ENCODE measurements around the gene MAST4. TPM values are rescaled to one million over a fixed set of nuclear protein-coding genes. Genes with fewer than 3 reads are reported as not detected.

The MAST4 gene
- total and polyA plus RNA-seq, 2 donors (not counting 1 experiment from before 2014, with no cell fraction given): 2.5 to 57.1 TPM

DNA sequence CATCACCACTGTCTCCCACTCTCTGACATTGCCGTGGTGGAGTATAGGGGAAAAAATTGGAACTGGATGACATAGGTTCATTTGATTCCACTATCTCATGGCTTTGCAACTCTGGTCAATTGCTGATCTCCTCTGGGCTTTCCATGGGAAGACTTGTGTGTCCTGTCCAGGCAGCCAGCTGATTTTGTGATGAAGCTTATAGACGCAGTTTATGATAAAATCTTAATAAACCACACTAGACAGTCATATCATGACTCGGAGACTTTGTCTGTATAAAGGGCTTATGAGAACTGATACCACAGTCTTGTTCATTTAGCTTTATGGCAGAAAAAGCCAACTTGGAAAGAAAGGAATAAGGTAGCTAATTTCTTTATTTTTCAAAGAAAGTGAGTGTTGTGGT, 296.5 kb downstream of the MAST4 start:
- no peak overlapping the region for H3K27ac Mint-ChIP-seq

DNA sequence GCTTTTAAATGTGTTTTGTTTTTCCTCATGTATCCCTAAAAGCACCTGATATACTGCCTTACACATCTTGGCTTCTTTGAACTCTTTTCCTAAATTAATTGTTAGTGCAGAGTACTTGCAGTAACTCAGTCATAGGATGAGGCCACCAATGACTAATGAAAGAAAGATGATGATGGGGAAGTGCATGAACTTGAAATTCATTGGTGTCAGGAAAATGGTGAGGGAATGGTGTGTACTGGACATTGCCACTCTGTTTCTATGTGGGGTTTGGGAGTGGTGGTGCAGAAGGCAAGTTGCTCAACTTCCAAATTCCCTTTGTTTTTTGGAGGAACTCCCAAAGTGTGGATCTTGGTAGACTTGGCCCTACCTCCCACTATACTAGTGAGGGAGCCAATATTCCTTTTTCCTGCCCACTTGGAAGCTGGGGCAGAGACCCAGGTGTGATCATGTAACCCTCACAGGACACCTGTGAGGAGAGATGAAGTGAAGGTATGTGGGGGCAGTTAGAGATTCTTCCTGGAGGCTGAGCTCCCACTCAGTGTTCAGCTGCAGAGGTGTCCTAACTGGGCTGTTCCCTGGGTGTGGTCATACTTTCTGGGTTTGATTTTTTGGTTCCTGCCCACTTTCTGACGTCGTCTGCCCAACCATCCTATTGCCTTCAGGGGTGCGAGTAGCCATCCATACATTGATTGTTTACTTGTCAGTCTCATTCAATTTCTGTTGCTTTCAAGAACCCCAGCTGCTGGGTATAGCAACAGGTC, 298.5 kb downstream of the MAST4 start:
- Histone ChIP-seq H2AFZ (ENCODE audit: insufficient read depth, low read depth, low read length, poor library complexity, severe bottlenecking) (no peak overlapping the region), H3K4me1 (ENCODE audit: control insufficient read depth in 2 of 2, insufficient read depth in 2 of 2, low read length in 2 of 2) (no peaks in the 10 kb centered on the region), H3K27me3 (replicated peaks in 1 of 4; ENCODE audit: control extremely low read depth in 1 of 4, control insufficient read depth in 3 of 4, insufficient read depth in 4 of 4, low read length in 3 of 4) (no peaks in the 10 kb centered on the region), H3K4me2 (replicated peaks; ENCODE audit: low read depth, low read length, poor library complexity, severe bottlenecking) (no peak overlapping the region), H3K27ac (ENCODE audit: low read length in 2 of 2) (no peak overlapping the region), H3K9me3 (ENCODE audit: control extremely low read depth in 1 of 3, control insufficient read depth in 2 of 3, insufficient read depth in 1 of 3, low read length in 2 of 3) (no peaks in the 10 kb centered on the region), H3K4me3 (ENCODE audit: control extremely low read depth in 1 of 5, extremely low read depth in 1 of 5, insufficient read depth in 1 of 5, low read depth in 2 of 5, low read length in 4 of 5) (no peak overlapping the region), H3K9ac (ENCODE audit: low read length) (no peak overlapping the region), H4K20me1 (ENCODE audit: control insufficient read depth, insufficient read depth, low read length, poor library complexity, severe bottlenecking) (no peaks in the 10 kb centered on the region), H3K79me2 (ENCODE audit: control insufficient read depth, insufficient read depth, low read length) (no peaks in the 10 kb centered on the region), H3K36me3 (replicated peaks in 1 of 2; ENCODE audit: control extremely low read depth in 1 of 2, control insufficient read depth in 1 of 2, extremely low read depth in 1 of 2, insufficient read depth in 2 of 2, low read length in 1 of 2) (no peaks in the 10 kb centered on the region)
- ChIA-PET CTCF (no interaction called here), POLR2A (no interaction called here)
- Mint-ChIP-seq H3K27ac (no peak overlapping the region), H3K9me3 (ENCODE audit: insufficient read depth) (no peaks in the 10 kb centered on the region), H3K4me3 (no peak overlapping the region), H3K27me3 (peaks cover 16% of the 10 kb centered on the region), H3K4me1 (no peaks in the 10 kb centered on the region)
- no peak for TF ChIP-seq EZH2 (IDR thresholded peaks at IDR 0.05; ENCODE audit: borderline replicate concordance, insufficient read depth, low read depth, low read length, poor library complexity, severe bottlenecking)
- DNase-seq (no peak), ATAC-seq (ENCODE audit: low read depth) (no peak)
- intact Hi-C loops (cut with micrococcal nuclease): no loop called here
- 100% methylated on average over 2 of the region's 3 CpGs for WGBS (ENCODE audit: insufficient coverage)

More for the DNA sequence above, 296.5 kb downstream of the MAST4 start:
- Histone ChIP-seq H3K4me2 (replicated peaks; ENCODE audit: low read depth, low read length, poor library complexity, severe bottlenecking) (no peak overlapping the region), H3K27me3 (replicated peaks in 1 of 4; ENCODE audit: control extremely low read depth in 1 of 4, control insufficient read depth in 3 of 4, insufficient read depth in 4 of 4, low read length in 3 of 4) (no peaks in the 10 kb centered on the region), H3K27ac (ENCODE audit: low read length in 2 of 2) (no peak overlapping the region), H2AFZ (ENCODE audit: insufficient read depth, low read depth, low read length, poor library complexity, severe bottlenecking) (no peak overlapping the region), H3K9me3 (ENCODE audit: control extremely low read depth in 1 of 3, control insufficient read depth in 2 of 3, insufficient read depth in 1 of 3, low read length in 2 of 3) (no peaks in the 10 kb centered on the region), H4K20me1 (ENCODE audit: control insufficient read depth, insufficient read depth, low read length, poor library complexity, severe bottlenecking) (no peaks in the 10 kb centered on the region), H3K36me3 (replicated peaks in 1 of 2; ENCODE audit: control extremely low read depth in 1 of 2, control insufficient read depth in 1 of 2, extremely low read depth in 1 of 2, insufficient read depth in 2 of 2, low read length in 1 of 2) (no peaks in the 10 kb centered on the region), H3K4me1 (ENCODE audit: control insufficient read depth in 2 of 2, insufficient read depth in 2 of 2, low read length in 2 of 2) (no peaks in the 10 kb centered on the region), H3K9ac (ENCODE audit: low read length) (no peak overlapping the region), H3K79me2 (ENCODE audit: control insufficient read depth, insufficient read depth, low read length) (no peaks in the 10 kb centered on the region), H3K4me3 (ENCODE audit: control extremely low read depth in 1 of 5, extremely low read depth in 1 of 5, insufficient read depth in 1 of 5, low read depth in 2 of 5, low read length in 4 of 5) (no peak overlapping the region)
- ChIA-PET CTCF (no interaction called here), POLR2A (no interaction called here)
- TF ChIP-seq, protein P1, sequence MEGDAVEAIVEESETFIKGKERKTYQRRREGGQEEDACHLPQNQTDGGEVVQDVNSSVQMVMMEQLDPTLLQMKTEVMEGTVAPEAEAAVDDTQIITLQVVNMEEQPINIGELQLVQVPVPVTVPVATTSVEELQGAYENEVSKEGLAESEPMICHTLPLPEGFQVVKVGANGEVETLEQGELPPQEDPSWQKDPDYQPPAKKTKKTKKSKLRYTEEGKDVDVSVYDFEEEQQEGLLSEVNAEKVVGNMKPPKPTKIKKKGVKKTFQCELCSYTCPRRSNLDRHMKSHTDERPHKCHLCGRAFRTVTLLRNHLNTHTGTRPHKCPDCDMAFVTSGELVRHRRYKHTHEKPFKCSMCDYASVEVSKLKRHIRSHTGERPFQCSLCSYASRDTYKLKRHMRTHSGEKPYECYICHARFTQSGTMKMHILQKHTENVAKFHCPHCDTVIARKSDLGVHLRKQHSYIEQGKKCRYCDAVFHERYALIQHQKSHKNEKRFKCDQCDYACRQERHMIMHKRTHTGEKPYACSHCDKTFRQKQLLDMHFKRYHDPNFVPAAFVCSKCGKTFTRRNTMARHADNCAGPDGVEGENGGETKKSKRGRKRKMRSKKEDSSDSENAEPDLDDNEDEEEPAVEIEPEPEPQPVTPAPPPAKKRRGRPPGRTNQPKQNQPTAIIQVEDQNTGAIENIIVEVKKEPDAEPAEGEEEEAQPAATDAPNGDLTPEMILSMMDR (IDR thresholded peaks at IDR 0.05): no peak
- TF ChIP-seq EZH2 (IDR thresholded peaks at IDR 0.05; ENCODE audit: borderline replicate concordance, insufficient read depth, low read depth, low read length, poor library complexity, severe bottlenecking): no peak
- Mint-ChIP-seq H3K4me1 (peaks cover 2% of the 10 kb centered on the region), H3K9me3 (ENCODE audit: insufficient read depth) (no peaks in the 10 kb centered on the region), H3K4me3 (no peak overlapping the region), H3K27me3 (peaks cover 13% of the 10 kb centered on the region)
- ATAC-seq (ENCODE audit: low read depth): no peak
- no CpG with 5 or more reads among the region's 3 CpGs for WGBS (ENCODE audit: insufficient coverage)
- intact Hi-C loops (cut with micrococcal nuclease): no loop called here
- no peak for DNase-seq

All from B cell (primary cell).